HG02938 (cell line): ENCODE data around the gene ARID4B.

Experiments
- ATAC-seq: cut with Tn5 transposase; IDR thresholded peaks from one replicate; pipeline ENCODE4 v1.9.1; 2021; ENCODE audit warnings: mild to moderate bottlenecking, moderate library complexity; ENCODE audit not compliant: unreplicated experiment

The ARID4B gene

GRCh38 chr1:235133086-235133485, 194.9 kb downstream of the ARID4B start:
- no peak for ATAC-seq

- ATAC-seq: no peak
Observed at GRCh38 chr1:235131961-235132360, 196.0 kb downstream of the ARID4B start.

DNA sequence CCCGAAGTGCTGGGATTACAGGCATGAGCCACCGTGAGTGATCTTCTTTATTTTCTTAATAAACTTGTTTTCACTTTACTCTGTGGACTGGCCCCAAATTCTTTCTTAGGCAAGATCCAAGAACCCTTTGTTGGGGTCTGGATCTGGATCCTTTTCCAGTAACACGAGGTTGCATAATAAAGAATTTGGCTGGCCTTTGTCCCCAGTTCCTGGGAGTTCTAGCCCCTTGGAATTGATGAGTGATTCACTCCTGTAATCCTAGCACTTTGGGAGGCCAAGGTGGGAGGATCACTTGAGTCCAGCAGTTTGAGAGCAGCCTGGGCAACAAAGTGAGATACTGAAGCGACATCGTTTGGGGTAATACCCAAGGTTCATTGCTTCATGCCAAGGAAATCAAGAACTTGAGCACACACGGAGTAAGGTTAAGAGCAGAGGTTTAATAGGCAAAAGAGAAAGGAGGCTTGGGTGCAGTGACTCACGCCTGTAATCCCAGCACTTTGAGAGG, 197.2 kb downstream of the ARID4B start:
- ATAC-seq: no peak

DNA sequence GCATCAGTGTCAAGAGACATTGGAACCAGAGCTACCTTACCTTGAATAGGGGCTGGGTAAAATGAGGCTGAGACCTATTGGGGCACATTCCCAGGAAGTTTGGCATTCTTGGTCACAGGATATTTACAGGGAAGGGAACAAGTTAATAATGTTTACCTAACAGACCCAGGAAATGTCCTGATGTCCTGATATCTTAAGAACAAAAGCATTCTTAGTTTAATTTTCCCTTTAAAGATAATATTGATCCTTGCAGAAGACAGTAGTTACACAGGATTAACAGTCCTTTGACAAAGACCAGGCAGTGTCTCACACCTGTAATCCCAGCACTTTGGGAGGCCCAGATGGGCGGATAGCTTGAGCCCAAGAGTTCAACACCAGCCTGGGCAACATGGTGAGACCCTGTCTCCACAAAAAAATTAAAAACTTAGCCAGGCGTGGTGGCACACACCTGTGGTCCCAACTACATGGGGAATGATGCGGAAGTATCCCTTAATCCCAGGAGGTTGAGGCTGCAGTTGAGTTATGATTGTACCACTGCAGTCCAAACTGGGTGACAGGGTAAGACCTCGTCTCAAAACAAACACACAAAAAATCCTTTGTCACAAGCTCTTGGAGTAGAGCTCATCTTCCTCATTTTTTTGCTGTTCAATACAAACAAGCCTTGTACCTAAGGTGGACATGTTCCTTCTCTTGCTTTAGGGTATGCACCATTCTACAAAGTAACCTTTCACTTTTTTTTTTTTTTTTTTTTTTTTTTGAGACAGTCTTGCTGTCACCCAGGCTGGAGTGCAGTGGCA, 198.0 kb downstream of the ARID4B start:
- ATAC-seq: no peak

DNA sequence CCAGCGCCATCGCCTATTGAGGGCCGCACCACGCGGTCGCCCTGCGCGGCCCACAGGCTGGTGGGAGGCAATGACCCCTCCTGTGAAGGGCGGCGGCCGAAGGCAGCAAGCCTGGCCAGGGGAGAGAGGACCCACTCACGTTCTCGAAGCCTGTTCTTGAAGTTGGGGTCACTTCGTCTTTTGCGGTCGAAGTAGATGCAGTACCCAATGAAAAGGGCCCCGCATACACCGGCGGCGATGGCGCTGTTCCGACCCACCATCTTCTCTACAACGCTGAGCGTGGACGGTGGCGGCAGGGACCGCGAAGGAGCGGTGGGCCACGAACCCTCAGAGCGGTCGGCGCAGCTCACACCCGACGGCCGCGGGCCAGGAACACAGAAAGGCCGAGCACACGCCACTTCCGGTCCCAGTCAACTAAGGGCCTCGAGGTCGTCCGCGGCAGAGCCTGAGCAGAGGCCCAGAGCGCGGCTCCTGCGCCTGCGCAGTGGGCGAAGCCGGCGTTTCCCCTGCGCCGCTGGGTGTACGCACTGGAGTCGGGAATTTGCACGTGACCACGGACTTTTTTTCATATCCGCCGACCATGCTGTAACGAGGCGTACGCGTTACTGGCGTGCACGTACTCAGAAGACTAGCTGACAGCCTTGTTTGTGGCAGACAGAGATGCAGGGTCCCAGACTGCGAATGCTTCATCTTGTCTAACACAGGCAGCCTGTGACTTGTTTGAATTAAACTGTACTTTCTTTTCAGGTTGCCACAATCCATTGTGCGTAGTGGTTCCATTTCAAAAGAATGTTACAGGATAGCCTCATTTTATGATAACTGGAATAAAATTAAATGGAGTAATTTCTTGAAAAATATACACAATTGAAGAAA, 199.3 kb downstream of the ARID4B start, which contains the start of gene TOMM20:
TOMM20 (minus strand) TSS at position 382 of the 873 bp plus-strand sequence; CDS start at position 260, 122 bp downstream.
- ATAC-seq: peak; percentile 92

DNA sequence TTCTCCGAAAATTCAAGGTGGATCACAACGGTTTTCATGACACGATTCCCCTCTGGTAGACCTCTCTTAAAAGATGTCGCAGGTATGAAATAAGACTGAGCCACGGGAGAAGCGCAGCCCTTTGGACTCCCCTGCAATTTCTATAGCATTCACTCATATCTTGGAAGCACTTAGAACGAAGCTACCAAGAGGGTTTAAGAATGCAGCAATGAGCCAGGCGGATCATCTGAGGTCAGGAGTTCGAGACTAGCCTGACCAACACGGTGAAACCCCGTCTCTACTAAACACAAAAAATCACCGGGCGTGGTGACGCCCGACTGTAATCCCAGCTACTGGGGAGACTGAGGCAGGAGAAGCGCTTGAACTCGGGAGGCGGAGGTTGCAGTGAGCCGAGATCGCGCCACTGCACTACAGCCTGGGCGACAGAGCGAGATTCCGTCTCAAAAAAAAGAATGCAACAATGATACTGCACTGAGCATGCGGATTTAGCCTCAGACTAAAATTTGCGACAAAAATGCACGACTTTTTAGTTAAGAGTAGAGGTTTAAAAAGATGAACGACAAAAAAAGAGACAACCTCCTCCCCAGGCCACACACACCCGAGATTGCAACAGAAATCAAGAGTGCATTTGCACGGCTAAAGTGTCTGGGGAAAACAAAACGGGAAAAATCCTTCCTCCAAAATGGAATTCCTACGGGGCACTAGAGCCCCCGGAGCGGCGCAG, 200.1 kb downstream of the ARID4B start:
- ATAC-seq: no peak

- ATAC-seq: no peak
Observed at GRCh38 chr1:235127203-235127602, 200.8 kb downstream of the ARID4B start.

DNA sequence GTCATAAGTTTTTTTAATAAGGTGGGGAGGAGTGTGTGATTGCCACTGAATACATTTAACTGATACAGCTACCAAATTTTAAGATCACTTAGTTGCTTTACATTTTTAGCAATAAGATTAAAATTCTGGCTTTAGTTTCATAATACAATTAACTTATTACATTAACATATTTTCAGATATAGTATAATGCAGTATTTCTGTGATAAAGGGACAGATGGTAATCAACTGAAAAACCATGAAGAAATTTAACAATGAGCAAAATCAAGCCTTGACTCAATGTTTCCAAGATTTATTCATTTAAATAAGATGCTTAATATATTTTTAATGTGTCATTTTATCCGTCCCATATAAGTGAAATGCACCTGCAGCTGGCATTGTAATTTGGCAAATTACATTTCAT, 203.3 kb downstream of the ARID4B start:
- ATAC-seq: no peak

DNA sequence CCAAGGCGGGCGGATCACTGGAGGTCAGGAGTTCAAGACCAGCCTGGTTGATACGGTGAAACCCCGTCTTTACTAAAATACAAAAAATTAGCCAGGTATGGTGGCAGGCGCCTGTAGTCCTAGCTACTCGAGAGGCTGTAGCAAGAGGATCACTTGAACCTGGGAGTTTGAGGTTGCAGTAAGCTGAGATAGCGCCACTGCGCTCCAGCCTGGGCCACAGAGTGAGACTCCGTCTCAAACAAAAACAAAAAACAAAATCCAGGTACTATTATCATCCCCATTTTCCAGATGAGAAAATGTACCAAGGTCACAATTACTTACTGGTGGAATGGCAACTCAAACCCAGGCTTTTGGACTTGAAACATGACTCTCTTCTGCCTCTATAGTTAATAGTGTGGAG, 203.9 kb downstream of the ARID4B start:
- no peak for ATAC-seq

DNA sequence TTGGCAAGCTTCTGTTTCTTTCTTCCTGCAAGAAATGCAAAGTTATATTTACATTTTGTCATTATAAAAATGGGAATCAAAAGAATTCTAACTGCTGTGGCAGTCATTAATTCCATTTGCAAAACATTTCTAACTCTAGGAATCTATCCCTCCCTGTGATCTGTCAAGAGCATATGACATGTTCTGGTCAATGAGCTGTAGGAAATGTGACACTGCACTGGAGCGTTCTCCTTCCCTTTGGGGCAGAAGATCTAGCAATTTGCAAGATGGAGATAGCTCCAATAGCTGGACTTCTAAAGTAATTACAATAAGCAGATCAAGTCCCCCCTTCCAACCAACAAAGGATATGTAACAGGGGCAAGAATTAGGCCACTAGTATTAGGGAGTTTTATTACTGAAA, 205.6 kb downstream of the ARID4B start:
- no peak for ATAC-seq
